ENCODE measurements around the gene GDF9.
"Not testable (repeated sequence)": the region's sequence is repeated elsewhere in the genome, so short reads cannot be mapped to it uniquely, and the experiment has no call there.

The GDF9 gene

DNA sequence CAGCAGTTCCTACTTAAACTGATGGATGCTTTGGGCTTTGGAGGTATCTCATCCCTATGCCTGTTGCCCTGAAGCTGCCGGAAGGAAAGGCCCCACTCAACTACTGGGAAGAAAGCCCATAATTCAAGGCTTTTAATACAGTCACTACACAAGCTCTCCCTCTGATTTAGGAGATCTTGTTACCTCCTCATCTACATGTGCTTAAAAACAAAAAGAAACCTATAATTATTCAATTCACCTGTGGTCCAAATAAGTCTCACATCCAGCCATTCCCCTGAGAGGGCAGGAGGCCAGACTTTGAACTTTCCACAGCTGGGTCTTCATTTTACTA, 6.5 kb upstream of the GDF9 start:
- no peak for DNase-seq

DNA sequence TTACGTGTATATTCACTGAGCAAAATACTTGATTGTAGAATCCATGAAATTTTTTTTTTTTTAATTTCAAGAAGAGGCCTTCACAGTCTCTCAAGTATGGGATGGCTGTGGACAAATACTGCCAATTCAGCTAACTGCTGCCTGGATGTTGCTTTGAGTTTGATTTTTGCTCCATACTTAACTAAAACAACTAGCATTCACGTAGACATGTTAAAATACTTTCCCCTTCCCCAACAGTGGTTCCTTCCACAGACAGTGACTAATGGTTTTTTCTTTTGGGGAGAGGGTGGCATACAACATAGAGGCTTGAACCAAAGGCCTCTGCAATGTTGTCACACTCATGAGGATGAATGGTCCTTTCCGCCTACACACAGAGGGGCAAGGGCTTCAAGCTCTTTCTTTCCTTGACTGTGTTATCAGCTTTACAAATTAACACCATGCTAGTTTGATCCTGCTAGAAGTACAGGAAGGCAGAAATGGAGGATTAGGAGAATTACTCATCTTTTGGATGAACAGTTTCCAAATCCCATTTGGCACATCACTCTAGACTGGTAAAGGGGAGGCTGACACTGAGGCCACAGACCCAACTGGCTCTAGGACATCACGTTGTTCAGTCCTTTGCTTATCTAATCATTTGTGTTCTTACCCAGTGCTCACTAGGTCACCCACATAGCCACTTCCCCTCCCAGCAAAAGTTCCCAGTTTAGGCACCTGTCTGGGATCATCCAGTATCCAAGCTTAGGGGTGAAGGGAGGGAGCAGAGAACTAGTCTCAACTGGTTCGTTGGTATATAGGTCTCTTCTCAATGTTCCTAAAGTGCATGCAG, 5.4 kb upstream of the GDF9 start:
- no peak for DNase-seq

DNA sequence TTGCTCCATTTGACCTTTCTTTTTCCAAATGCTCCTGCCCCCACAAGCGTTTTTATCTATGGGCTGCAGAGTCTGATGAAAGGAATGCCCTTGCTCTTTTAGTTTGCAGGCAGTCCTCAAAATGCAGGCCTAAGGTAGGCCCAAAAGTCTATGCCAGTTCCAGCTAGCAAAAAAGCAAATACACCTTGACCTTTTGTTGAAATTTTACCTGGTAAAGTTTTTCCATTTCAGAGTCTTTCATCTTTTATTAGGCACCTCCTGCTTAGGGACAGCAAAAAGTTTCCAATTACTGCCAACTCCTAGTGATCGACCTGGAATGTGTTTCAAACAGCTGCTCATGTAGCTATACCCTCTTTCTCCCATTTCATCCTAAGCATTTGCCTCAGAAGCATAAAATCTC, 4.5 kb upstream of the GDF9 start:
- no peak for DNase-seq

DNA sequence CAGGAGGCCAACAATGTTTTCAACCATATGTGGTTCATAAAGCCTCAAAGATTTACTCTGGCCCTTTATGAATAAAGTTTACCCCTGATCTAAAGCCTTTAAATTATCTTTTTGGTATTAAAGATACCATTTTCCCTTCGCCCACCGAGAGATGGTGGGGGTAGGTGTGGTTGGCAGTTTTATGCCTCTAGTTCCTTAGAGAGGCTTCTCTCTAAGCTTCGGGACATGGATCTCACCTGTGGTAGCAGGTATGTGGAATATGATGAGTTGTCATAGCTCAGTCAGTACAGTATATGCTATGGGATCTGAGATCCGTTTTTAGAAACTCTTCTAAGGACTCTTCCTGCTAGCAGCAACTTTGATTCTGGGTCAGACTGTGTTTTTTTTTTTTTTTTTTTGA, 2.5 kb upstream of the GDF9 start:
- DNase-seq: no peak

DNA sequence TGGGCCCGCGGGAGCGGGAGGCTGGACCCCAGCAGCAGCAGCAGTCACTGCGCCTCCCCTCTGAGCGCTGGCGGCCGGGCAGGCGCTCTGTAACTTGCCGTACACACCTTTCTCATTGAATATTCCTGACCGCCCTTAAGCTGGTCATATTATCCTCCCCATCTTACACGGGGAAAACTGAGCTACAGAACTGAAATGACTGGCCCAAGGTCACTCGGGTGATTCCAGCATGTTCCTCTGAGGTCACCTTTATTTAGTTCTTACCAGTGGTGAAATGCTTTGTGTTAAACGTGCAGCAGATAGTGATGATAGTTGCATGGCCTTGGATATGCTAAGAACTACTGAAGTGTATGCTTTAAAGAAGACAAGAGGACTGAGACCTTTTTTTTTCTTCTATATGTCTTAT, 780 bp upstream of the GDF9 start:
- DNase-seq: no peak

DNA sequence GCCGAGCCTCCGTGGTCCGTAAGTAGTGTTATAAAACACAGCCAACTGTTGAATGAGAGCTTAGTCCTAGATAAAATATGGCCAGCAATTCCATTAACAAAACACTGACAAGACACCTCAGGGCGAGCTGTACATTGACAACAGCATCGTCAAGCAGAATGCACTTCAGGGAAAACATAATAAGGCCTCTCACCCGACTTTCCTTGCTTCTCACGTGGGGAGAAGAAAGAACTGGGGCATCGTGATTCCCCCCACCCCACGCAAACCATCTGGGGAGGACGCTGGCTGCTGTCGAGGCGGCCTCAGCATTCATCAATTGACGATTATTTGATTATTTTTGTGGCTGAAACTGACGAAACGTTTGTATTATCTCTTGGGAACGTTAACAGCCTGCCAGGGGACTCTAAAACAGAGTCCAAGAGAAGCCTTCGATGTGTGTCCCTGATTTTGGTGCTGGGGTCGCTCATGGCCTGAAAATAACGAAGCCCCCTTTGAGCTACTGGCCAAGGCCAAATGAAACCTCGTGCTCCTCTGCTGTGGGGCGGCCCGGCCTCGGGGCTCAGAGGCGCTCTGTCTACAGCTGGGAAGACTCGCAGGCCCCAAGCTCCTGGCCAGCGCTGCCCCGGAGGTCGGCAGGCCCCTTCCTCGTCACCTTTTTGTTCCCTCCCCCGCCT, 464 bp downstream of the GDF9 start:
- DNase-seq: no peak

DNA sequence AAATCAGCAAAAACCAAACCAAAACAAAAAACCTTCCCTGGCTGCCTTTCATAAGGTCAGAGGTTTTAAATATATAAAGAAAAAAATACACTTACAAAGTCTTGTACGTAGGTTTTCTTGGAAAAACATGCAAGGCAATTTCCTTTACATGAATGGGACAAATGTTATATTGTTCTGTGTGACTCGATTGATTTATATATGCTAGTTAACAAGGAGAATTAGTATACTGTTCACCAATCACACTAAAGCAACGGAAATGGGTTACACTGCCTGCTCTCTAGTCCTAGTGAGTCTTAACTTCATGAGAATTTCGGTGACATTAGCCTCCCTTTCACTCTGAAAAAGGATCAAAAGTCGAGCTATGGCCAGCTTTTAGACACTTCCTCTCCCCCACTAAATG, 5.5 kb downstream of the GDF9 start:
- no peak for DNase-seq

DNA sequence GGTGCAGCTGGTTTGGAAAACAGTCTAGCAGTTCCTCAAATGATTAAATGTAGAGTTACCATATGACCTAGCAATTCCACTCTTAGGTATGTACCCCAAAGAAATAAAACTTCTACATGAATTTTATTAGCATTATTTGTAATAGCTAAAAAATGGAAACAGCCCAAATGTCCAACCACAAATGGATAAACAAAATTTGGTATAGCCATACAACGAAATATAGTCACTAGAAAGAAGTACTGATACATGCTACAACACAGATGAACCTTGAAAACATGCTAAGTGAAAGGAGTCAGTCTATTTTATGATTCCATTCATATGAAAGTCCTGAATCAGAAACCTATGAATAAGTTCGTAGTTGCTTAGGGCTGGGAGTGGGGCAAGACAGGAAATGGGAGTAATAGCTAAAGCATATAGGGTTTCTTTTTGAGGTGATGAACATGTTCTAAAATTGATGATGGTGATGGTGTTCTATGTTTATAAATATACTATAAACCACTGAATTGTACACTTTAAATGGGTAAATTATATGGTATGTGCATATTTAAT, 6.3 kb downstream of the GDF9 start:
- DNase-seq: no peak

DNA sequence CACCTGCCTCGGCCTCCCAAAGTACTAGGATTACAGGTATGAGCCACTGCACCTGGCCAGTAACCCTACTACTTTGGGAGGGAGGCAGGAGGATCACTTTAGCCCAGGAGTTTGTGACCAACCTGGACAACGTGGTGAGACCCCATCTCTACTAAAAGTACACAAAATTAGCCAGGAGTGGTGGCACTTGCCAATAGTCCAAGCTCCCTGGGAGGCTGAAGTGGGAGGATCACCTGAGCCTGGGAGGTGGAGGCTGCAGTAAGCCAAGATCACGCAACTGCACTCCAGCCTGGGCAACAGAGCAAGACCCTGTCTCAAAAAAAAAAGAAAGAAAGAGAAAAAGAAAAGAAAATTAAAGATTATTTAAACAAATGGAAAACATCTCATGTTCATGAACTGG, 10.3 kb downstream of the GDF9 start:
- DNase-seq: no peak

DNA sequence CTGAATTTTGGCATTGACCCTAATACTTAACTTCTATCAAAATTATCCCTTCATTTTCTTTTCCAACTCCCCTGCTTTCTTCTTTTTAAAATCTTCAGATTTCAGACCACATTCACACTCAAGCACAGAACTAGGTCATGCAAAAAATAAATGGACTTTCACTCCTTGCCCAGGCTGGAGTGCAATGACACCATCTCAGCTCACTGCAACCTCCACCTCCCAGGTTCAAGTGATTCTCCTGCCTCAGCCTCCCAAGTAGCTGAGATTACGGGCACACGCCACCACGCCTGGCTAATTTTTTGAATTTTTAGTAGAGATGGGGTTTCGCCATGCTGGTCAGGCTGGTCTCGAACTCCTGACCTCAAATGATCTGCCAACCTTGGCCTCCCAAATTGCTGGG, 11.3 kb downstream of the GDF9 start:
- not testable (repeated sequence) for DNase-seq

DNA sequence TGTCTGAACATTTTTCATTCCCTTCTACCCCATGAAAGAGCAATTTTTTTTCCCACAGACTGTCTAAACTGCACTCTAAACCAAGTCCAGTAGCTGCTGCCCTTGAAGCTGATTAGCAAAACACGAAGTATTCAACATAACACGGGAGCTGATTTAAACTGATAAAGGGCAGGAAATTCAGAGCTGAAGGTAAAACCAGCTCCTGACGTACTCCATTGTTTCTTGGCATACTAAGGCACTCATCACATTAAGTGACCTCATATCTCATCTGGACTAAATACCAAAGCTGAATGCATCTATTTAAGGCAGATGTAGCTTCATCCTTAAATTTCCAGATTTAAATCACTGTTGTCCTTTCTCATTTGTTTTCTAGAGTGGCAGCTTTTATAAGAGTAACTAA, 12.0 kb downstream of the GDF9 start:
- DNase-seq: no peak

DNA sequence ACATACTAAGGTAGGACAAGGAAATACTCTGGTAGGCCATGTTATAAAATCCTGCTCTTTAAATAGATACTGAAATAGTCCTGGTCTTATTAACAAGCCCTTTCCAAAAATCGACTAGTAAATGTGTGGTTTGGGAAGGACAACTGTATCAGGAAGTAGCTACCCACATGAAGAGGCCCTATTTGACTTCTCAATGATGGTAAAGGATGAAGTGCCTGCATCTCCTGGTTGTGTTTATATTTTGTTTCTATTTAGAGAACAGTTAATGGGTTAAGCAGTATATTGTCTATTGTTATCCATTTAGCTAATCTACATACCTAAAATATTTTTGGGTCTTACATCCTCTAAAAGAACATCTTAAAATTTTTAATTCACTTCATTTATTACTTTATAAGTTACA, 12.5 kb downstream of the GDF9 start:
- peak; percentile 15 for DNase-seq

DNA sequence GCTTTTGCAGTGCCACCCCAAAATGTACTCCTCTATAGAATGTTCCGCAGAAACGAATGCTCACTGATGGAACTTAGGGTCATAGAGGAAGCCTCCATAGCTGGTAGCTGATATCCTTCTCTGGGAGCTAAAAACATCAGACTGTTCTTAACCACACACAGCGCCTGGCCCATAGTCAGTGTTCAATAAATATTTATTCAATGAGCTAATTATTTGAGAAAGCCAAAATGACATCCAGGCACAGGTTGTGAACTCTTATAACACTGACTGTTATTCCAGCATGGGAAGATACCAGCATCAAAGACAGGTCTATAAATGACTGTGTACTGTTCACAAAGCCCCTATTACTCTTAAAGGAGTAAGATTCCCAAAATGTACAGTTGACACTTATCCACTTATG, 12.9 kb downstream of the GDF9 start:
- no peak for DNase-seq

DNA sequence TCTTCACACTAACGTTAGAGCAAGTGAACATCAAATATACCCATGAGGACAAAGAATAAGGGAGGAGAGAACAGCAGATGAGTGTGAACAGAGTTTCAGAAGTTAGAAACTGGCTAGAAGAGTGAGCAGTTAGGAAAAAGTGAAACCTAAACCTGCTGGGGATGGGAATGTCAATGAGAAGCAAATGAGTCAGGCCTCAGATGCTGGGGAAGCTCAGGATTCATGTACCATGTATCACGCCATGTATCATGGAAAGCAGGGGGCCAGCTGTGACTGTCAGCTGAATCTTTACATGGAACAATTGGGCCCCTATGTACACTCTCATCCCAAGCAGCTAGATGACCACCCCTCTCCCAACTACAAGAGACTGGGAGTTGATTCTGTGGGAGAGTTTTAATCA, 16.2 kb downstream of the GDF9 start:
- DNase-seq: no peak

DNA sequence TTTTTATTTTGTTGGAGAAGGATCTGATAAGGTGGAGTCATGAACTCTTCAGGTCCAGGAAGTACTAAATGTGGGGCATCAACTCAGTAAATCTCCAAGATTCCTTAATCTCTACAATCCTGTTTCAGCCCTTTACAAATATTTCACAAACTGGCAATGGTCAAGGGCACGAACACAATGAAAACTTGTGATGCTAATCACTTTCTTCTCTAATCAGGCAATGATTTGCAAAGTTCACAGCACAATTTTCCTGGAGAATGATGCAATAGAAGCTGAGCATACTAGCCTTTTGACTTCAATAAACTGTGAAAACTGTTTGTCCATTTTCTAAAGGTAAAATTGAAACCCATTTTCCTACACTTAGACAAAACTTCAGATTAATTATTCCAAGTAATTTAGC, 16.9 kb downstream of the GDF9 start:
- DNase-seq: no peak

DNA sequence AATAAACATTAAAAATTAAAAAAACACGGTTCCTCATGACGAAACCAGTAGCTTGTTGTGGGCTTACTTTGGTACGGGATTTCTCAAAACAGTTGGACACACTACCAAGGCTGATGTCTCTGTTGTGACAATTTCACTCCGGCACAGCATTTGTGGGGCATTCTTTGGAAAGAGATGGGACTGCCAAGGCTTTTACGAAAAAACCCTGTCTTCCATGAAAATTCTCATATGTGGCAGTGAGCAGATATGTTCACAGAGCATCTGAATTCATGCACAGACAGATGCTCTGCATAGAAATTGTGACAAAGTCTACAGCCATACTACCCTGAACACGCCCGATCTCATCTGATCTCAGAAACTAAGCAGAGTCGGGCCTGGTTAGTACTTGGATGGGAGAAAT, 18.0 kb downstream of the GDF9 start:
- no peak for DNase-seq

DNA sequence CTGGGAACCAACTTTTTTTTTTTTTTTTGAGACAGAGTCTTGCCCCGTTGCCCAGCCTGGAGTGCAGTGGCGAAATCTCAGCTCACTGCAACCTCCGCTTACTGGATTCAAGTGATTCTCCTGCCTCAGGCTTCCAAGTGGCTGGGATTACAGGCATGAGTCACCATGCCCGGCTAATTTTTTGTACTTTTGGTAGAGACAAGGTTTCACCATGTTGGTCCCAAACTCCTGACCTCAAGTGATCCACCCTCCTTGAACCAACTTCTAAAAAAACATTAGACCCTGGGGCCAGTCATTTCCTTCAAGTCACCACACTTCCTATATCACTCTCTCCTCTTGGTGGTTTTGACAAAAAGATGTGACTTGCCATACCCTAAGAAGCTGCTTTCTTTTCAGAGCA, 25.0 kb downstream of the GDF9 start:
- peak; percentile 66 for DNase-seq

DNA sequence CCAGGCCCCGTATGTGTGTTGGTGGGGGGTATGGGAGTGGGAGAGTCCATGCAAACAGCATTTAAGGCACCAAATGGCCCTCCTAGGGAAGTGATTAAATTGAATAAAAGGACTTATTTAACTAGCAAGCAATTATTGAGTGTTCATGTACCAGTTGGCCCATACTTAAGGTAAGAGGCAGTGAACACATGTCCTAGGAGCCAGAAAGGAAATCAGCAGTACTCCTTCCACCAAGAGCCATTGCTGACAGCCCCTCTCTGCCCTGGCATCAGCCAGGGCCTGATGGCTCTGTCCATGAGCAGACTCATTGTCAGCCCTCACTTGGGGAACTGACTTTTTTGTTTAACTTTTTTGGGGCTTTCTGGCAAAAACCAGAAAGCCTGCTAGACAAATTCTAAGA, 25.4 kb downstream of the GDF9 start:
- no peak for DNase-seq

DNA sequence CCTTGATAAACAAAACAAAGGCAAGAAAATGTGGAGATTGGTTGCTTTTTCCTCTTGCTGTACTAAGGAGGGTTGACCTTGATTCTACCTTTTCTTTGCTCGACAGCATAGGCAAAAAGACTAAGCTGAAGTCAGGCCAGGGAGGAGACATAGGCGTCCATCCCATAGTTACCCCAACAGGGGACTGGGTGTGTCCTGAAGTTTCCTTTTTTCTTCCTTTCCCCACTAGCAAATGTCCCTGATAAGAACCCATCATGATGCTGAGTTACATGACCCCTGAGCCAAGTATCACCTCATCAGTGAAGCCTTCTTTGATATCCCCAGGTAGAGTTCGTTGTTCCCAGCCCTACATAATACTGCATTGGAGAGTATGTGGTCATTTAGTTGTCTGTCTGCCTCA, 26.0 kb downstream of the GDF9 start:
- no peak for DNase-seq

DNA sequence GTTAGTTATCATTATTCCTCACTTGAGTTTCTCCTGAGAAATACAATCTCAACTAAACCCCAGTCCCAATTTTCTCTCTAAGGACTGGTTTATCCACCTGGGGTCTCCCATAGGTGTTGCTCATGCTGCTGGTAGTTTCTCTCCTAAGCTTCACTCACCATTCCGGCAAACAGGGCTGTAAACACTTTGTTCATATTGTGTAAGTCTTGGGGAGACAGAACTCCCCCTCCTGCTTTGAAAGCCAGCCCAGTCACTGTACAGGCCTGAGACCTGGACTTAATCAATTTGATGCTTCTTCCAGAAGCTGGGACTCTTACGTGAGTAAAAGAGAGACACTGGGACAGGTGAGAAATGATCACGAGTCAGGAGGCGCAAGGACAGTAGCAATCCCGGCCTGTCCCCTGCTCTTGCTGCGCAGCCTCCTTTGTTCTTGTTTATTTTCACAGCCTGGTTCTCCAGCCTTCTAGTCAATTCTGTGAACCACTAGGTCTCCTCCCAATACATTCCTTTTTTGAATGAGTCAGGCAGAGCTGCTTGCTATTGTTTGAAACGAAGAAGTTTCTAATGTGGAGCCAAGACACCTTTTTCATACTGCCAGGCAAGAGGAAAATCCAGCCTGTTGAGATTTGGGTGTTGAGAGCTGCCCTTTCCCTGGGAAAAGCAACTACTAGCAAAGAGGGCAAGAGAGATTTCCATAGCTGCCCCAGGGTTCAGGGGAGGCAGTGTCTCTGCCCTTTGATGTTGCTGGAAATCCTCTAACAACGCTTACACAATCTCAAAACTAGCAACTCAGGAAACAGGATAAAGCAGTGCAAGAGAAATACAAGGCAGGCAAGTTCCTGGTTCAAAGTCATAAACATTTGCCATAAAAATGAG, 26.6 kb downstream of the GDF9 start:
- DNase-seq: peak; percentile 23

DNA sequence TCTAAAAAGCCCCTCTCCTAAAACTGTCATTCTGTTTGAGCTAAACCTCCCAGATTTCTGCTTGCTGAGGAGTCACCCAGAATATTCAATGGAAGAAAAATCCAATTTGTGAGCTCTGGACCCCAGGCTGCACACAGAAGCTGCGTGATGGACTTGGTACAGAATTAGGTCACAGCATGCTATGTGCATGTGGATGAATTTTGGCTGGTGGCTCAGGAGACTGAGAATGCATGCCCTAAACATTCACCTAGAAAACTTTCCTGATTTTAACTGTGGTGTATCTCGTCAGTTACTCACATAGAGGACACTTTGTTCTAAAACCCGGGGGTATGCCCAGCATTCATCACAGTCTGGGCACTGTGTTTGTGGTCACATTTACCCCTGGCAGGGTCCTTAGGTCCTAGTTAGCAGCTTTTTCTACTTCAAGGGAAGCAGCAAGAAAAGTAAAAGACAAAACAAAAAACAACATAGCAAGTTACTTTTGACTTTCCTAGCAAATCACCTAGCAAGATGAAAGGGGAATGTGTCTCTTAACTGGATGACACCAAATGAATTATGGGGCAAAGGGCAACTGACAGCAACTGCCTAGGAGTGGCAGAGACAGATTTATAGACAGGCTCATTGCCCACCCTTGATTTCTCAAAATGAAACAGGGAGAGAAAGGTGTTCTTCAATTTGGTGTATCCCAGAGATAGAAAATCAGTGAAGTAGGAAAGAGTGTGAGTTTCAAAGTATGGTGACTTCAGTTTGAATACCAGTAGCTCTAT, 27.6 kb downstream of the GDF9 start:
- DNase-seq: no peak

DNA sequence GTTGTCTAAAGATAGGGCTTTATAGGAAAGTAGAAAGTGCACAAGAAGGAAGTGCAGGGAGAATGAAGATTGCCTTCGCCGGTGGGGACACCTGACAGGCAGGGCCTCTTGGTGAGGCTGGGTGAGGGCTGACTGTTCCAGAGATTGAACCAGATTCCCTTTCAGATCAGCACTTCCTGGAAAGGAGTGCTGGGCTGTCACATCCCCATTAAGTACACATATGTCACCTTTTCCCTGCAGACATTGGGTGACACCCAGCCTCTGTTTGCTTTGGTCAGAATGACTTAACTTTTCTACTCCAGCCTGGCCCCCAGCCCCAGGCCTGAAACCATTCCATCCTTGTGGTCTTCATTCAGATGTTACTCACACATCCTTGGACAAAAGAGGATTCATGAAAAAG, 28.4 kb downstream of the GDF9 start:
- DNase-seq: no peak

DNA sequence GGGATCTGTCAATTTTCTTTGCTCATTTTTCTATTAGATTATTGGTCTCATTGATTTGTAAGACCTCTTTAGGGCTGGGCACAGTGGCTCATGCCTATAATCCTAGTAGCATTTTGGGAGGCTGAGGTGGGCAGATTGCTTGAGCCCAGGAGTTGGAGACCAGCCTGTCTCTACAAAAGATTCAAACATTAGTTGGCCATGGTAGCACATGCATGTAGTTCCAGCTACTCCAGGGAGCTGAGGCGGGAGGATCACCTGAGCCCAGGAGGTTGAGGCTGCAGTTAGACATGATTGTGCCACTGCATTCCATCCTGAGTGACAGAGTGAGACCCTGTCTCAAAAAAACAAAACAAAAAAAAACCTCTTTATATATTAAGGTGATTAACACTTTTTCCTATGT, 29.4 kb downstream of the GDF9 start:
- DNase-seq: no peak

All from MV-4-11 (cell line).